Measurements from ENCODE around the gene UBR3. TPM values are rescaled to one million over a fixed set of nuclear protein-coding genes. Genes with fewer than 3 reads are reported as not detected.
A peak's percentile ranks its signal among the peaks of the same experiment; 100 is the strongest.
"Not testable (repeated sequence)": the region's sequence is repeated elsewhere in the genome, so short reads cannot be mapped to it uniquely, and the experiment has no call there.

Gene UBR3
- total RNA-seq, 1 donor from 2014 or later: 29.5 TPM

DNA sequence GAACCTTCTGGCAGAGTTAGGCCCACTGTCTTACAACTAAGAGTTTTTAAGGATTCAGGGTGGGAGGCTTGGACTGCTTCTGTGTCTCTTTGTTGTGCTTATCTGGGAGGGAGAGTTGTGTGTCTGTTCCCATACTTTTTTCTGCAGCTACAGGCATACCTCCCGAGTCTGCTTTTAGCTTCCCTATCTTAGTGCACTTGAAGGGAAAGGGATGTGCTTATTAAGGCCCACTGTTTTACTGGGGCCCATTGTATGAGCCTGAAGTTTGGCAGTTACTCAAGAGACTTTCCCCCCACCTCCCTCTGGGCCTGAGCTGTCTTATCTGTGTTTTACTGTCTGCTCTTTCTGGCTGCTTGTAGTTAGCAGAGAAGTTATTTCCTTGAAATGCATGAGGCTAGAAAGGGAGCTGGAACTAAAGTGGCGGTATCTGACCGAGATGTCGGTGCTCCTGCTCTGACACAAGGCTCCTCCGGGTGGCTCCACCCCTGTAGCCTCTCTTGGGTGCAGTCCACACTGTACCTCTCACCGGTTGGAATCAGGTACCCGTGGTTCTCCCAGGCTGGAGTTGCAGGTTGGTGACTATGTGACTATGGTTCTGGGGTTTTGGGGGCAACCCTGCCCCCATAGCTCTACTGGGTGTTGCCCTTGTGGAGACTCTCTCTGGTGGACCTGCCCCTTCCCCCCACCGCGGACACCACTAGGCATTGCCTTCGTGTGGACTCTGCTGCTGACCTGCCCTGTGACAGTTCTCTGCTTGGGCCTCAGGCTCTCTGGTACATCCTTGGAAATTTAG is 12.9 kb downstream of the UBR3 start:
- DNase-seq (ENCODE audit: low read depth, low spot score): no peak
- peaks cover 20% of the 10 kb centered on the region for H3K36me3 Mint-ChIP-seq (ENCODE audit: low read depth)
- no peak overlapping the region for H3K4me3 Mint-ChIP-seq
- H3K27me3 Mint-ChIP-seq (ENCODE audit: low read depth): no peaks in the 10 kb centered on the region
- TF ChIP-seq, protein P1, sequence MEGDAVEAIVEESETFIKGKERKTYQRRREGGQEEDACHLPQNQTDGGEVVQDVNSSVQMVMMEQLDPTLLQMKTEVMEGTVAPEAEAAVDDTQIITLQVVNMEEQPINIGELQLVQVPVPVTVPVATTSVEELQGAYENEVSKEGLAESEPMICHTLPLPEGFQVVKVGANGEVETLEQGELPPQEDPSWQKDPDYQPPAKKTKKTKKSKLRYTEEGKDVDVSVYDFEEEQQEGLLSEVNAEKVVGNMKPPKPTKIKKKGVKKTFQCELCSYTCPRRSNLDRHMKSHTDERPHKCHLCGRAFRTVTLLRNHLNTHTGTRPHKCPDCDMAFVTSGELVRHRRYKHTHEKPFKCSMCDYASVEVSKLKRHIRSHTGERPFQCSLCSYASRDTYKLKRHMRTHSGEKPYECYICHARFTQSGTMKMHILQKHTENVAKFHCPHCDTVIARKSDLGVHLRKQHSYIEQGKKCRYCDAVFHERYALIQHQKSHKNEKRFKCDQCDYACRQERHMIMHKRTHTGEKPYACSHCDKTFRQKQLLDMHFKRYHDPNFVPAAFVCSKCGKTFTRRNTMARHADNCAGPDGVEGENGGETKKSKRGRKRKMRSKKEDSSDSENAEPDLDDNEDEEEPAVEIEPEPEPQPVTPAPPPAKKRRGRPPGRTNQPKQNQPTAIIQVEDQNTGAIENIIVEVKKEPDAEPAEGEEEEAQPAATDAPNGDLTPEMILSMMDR (conservative IDR thresholded peaks at IDR 0.05): no peak
- H3K27ac Mint-ChIP-seq (ENCODE audit: unreplicated experiment): peak overlapping the region; percentile 69
- H3K9me3 Mint-ChIP-seq: no peaks in the 10 kb centered on the region
- H3K4me1 Mint-ChIP-seq: peaks cover 15% of the 10 kb centered on the region

DNA sequence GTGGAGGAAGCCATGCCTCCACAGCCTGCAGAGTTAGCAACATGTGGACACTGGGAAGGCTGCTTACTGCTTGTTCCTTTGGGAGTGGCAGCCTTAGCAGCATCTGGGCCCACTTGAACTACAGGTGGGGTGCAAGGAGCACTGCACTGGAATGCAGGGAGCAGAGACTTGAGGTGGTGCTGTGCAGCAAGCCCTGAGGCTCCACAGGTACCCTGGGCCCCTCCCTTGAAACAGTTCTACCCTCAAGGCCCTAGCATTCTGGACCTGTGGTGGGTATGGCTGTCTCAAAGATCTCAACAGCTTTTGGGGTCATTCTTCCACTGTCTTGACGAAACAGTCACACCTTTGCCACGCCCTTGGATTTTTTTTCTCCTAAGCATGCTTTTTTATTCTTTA is 13.5 kb downstream of the UBR3 start:
- TF ChIP-seq, protein P1 (conservative IDR thresholded peaks at IDR 0.05): no peak
- Mint-ChIP-seq H3K4me1 (peaks cover 15% of the 10 kb centered on the region), H3K9me3 (no peaks in the 10 kb centered on the region), H3K4me3 (no peak overlapping the region), H3K36me3 (ENCODE audit: low read depth) (peaks cover 20% of the 10 kb centered on the region), H3K27ac (ENCODE audit: unreplicated experiment) (no peak overlapping the region), H3K27me3 (ENCODE audit: low read depth) (no peaks in the 10 kb centered on the region)
- no peak for DNase-seq (ENCODE audit: low read depth, low spot score)

DNA sequence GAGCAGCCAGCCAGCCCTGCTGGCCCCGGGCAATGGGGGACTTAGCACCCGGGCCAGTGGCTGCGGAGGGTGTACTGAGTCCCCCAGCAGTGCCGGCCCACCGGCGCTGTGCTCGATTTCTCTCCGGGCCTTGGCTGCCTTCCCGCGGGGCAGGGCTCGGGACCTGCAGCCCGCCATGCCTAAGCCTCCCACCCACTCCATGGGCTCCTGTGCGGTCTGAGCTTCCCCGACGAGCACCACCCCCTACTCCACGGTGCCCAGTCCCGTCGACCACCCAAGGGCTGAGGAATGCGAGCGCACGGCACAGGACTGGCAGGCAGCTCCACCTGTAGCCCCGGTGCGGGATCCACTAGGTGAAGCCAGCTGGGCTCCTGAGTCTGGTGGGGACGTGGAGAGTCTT is 14.4 kb downstream of the UBR3 start:
- peaks cover 15% of the 10 kb centered on the region for H3K4me1 Mint-ChIP-seq
- not testable (repeated sequence) for H3K4me3 Mint-ChIP-seq; DNase-seq (ENCODE audit: low read depth, low spot score); H3K27me3 Mint-ChIP-seq (ENCODE audit: low read depth); H3K27ac Mint-ChIP-seq (ENCODE audit: unreplicated experiment); H3K9me3 Mint-ChIP-seq
- H3K36me3 Mint-ChIP-seq (ENCODE audit: low read depth): peaks cover 20% of the 10 kb centered on the region

DNA sequence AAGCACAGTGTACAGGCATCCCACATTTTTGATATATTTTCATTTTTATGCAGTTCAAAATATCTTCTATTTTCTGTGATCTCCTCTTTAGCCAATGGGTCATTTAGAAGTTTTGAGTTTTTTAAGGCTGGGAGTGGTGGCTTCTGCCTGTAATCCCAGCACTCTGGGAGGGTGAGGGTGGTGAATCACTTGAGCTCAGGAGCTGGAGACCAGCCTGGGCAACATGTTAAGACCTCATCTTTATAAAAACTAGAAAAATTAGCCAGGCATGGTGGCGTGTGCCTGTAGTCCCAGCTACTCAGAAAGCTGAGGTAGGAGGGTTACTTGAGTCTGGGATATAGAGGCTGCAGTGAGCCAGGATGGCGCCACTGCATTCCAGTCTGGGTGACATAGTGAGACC is 17.8 kb downstream of the UBR3 start:
- no peak for DNase-seq (ENCODE audit: low read depth, low spot score)
- H3K4me1 Mint-ChIP-seq: peaks cover 6% of the 10 kb centered on the region
- no peak overlapping the region for H3K4me3 Mint-ChIP-seq
- H3K27ac Mint-ChIP-seq (ENCODE audit: unreplicated experiment): no peak overlapping the region
- no peaks in the 10 kb centered on the region for H3K27me3 Mint-ChIP-seq (ENCODE audit: low read depth)
- peaks cover 27% of the 10 kb centered on the region for H3K36me3 Mint-ChIP-seq (ENCODE audit: low read depth)
- no peaks in the 10 kb centered on the region for H3K9me3 Mint-ChIP-seq
- TF ChIP-seq, protein P1 (conservative IDR thresholded peaks at IDR 0.05): no peak

DNA sequence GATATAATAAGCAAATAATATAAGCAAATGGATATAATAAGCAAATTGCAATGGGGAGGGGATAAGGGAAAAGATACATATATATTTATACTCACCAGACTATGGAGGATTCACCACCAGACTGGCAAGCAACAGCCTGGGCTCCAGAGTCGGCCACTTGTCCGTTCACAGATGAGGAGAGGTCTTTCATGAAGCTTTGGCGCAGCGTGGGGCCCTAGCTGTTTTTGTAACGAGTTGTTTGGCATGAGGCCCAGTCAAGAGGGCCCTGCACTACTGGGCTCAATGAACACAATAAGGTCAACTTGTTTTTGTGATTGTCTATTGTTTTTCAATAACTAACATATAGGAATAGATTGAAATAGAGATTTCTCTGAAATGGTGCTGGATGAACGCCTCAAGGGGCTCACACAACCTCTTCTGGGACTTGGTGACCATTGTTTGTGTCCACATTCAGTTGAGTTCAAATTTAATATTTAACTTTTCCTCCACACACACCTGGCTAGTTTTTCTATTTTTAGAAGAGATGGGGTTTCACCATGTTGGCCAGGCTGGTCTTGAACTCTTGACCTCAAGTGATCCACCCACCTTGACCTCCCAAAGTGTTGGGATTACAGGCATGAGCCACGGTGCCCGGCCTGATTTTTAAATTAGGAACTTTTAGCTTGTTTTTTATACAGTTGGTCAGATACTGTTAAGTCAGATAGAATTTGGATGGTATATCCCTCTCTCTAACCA is 21.9 kb downstream of the UBR3 start:
- DNase-seq (ENCODE audit: low read depth, low spot score); H3K9me3 Mint-ChIP-seq; H3K27me3 Mint-ChIP-seq (ENCODE audit: low read depth); H3K27ac Mint-ChIP-seq (ENCODE audit: unreplicated experiment); H3K4me3 Mint-ChIP-seq; H3K4me1 Mint-ChIP-seq: not testable (repeated sequence)
- peaks cover 21% of the 10 kb centered on the region for H3K36me3 Mint-ChIP-seq (ENCODE audit: low read depth)

DNA sequence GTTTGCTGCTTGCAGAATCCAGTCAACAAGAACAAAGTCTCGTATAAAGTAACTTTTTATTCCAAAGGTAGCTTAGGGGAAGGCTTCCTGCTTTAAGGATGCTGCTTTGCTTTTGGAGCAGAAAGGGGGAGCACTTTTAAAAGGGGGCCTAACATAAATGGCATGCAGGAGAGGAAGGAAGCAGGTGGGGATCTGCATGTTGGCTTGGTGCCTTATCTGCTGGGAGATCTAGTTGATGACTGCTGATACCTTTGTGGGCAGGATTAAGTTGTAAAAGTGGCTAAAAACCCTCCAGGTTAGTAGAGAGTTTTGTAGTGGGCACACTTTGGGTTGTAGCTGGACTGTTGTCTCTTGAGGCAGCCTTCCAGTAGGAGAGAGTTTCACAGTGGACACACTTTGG is 22.5 kb downstream of the UBR3 start:
- no peak overlapping the region for H3K4me3 Mint-ChIP-seq
- no peak for DNase-seq (ENCODE audit: low read depth, low spot score)
- no peaks in the 10 kb centered on the region for H3K9me3 Mint-ChIP-seq
- H3K27ac Mint-ChIP-seq (ENCODE audit: unreplicated experiment): no peak overlapping the region
- TF ChIP-seq, protein P1 (conservative IDR thresholded peaks at IDR 0.05): no peak
- H3K4me1 Mint-ChIP-seq: no peaks in the 10 kb centered on the region
- peaks cover 21% of the 10 kb centered on the region for H3K36me3 Mint-ChIP-seq (ENCODE audit: low read depth)
- H3K27me3 Mint-ChIP-seq (ENCODE audit: low read depth): no peaks in the 10 kb centered on the region
